OCI-LY3 (cell line): ENCODE measurements around the gene MSI2.

Source experiments
- H2AFZ ChIP-seq: fragments of 200-600, 300-600 bp; shearing (Covaris generic); 2 replicates; pipeline ENCODE4 v1.6.0; 2014; ENCODE audit warnings: antibody characterized with exemption, low read depth, low read length
- H3K27ac ChIP-seq: fragments of 200-600, 300-600 bp; sonication (generic); 2 replicates; pipeline ENCODE4 v1.5.1; 2014; ENCODE audit warnings: mild to moderate bottlenecking, low read length, moderate library complexity, mixed read lengths
- H3K27me3 ChIP-seq: fragments of 200-600, 300-600 bp; sonication (generic); 2 replicates; pipeline ENCODE4 v1.6.1; 2014; ENCODE audit warnings: low read depth, low read length, mixed read lengths
- H3K36me3 ChIP-seq: fragments of 200-600, 300-600 bp; sonication (generic); replicated peaks from 2 replicates; pipeline ENCODE3; 2014; ENCODE audit warnings: low read depth, low read length, mixed read lengths
- H3K4me1 ChIP-seq: fragments of 300-600, 200-600 bp; sonication (generic); 2 replicates; pipeline ENCODE4 v1.6.1; 2014; ENCODE audit warnings: low read length, mixed read lengths
- H3K4me2 ChIP-seq: fragments of 200-600, 300-600 bp; sonication (generic); 2 replicates; pipeline ENCODE4 v1.6.1; 2014; ENCODE audit warnings: low read length, mixed read lengths
- H3K4me3 ChIP-seq: fragments of 300-600, 200-600 bp; sonication (generic); 2 replicates; pipeline ENCODE4 v1.5.1; 2014; ENCODE audit warnings: antibody characterized with exemption, mild to moderate bottlenecking, low read length, moderate library complexity
- H3K79me2 ChIP-seq: fragments of 300-600, 200-600 bp; shearing (Covaris generic); 2 replicates; pipeline ENCODE4 v1.6.1; 2014; ENCODE audit warnings: mild to moderate bottlenecking, low read length, mixed read lengths
- H3K9ac ChIP-seq: fragments of 300-600, 200-600 bp; shearing (Covaris generic); 2 replicates; pipeline ENCODE4 v1.6.0; 2014; ENCODE audit warnings: mild to moderate bottlenecking, low read length, moderate library complexity
- H3K9me3 ChIP-seq: fragments of 200-600, 300-600 bp; shearing (Covaris generic); 2 replicates; pipeline ENCODE4 v1.6.1; 2014; ENCODE audit warnings: low read length, mixed read lengths; ENCODE audit not compliant: insufficient read depth
- H4K20me1 ChIP-seq: fragments of 200-600, 300-600 bp; sonication (generic); 2 replicates; pipeline ENCODE4 v1.6.1; 2016; ENCODE audit warnings: low read length, mixed read lengths; ENCODE audit not compliant: insufficient read depth
- EZH2phosphoT487 ChIP-seq: fragments of 200-600 bp; shearing (Covaris generic); IDR thresholded peaks from 2 replicates; pipeline ENCODE4 v1.6.1; 2018; ENCODE audit warnings: antibody characterized with exemption, mixed run types, low read depth
- TF ChIP-seq, protein P1 (sequence below): fragments of 200-600, 300-600 bp; sonication (generic); IDR thresholded peaks from 2 replicates; pipeline ENCODE4 v1.5.1; 2014; ENCODE audit warnings: antibody characterized with exemption, low read length, low read depth

Gene MSI2

DNA sequence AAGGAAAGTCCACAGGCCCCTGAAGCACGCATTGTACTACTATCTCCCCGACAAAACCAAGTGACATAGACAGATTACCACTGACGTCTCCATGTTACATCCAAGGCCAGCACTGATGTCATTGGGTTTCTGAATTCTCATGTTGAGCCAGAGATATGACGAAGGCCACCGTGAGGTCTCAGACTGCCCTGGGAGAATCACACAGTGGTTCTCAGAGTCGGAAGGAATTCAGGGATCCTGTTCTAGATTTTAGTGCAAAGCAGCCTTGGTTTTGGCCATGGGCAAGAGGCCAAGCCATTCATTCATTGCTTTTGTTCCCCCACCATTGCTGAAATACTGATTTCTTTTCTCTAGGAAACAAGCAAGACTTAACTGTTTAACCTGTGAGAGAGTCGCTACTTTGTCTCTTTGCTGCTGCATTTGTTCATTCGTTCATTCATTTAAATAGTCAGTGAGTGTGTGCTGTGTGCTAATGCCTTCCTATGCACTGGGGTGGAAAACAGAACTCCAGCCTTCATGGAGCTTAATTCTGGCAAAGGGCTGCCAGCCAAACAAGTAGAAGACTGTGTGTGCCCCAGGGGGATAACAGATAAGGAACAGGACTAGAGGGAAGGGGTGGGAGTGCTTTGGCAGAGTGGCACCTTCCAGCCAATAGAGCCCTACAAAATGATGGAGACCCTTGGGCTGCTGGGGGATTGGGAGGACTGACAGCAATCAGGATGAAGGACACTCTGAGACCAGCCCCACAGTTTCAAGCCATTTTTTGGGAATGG, 222.3 kb downstream of the MSI2 start:
- no peak for TF ChIP-seq EZH2phosphoT487
- TF ChIP-seq, protein P1, sequence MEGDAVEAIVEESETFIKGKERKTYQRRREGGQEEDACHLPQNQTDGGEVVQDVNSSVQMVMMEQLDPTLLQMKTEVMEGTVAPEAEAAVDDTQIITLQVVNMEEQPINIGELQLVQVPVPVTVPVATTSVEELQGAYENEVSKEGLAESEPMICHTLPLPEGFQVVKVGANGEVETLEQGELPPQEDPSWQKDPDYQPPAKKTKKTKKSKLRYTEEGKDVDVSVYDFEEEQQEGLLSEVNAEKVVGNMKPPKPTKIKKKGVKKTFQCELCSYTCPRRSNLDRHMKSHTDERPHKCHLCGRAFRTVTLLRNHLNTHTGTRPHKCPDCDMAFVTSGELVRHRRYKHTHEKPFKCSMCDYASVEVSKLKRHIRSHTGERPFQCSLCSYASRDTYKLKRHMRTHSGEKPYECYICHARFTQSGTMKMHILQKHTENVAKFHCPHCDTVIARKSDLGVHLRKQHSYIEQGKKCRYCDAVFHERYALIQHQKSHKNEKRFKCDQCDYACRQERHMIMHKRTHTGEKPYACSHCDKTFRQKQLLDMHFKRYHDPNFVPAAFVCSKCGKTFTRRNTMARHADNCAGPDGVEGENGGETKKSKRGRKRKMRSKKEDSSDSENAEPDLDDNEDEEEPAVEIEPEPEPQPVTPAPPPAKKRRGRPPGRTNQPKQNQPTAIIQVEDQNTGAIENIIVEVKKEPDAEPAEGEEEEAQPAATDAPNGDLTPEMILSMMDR: no peak
- Histone ChIP-seq H3K79me2 (peaks cover 7% of the 10 kb centered on the region; the same call in 1 of the 2 replicates), H3K4me1 (peaks cover 28% of the 10 kb centered on the region), H3K4me3 (no peak overlapping the region), H3K4me2 (no peak overlapping the region), H3K9me3 (no peaks in the 10 kb centered on the region), H3K27me3 (no peaks in the 10 kb centered on the region), H4K20me1 (no peaks in the 10 kb centered on the region), H3K9ac (no peak overlapping the region), H2AFZ (no peak overlapping the region), H3K36me3 (peaks cover 3% of the 10 kb centered on the region), H3K27ac (no peak overlapping the region)

DNA sequence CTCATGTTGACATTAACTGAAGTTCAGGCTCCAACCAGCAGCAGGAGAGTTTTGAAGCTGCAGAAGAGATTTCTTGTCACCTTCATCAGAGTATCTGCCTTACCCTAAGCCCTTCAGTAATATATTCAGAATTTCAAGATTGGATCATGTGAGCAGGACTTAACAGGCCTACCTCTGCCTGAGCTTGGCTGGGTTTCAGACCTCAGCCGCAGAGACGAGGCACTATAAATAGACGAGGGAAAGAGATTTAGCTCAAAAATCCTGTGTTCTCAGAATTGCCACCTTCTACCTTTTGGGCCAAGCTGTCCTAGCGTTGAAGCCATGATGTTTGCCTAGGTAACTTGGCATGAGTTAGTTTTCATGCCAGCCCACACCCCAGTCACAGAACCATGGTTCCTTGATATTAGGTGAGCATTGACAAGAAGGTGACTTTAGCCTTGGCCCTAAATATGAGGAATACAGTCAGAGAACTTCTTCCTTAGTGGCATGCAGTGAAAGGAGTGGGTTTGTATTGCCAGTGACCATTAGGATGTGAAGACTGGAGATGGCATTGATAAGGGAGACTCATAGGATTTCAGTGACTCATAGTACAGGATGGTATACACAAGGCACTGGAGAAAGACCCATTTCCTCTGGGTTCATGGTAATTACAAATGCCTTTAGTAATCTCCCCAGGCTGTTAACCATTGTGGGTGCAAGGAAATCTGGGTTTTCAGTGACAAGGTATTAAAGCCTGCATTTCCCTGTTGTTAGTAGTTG, 224.3 kb downstream of the MSI2 start:
- Histone ChIP-seq H3K9me3 (no peaks in the 10 kb centered on the region), H3K4me3 (no peak overlapping the region), H3K27me3 (no peaks in the 10 kb centered on the region), H4K20me1 (no peaks in the 10 kb centered on the region), H3K9ac (no peak overlapping the region), H3K4me1 (peaks cover 34% of the 10 kb centered on the region), H2AFZ (no peak overlapping the region), H3K27ac (no peak overlapping the region), H3K36me3 (peaks cover 3% of the 10 kb centered on the region), H3K4me2 (no peak overlapping the region), H3K79me2 (peaks cover 4% of the 10 kb centered on the region; the same call in 1 of the 2 replicates)
- TF ChIP-seq, protein P1: no peak
- TF ChIP-seq EZH2phosphoT487: no peak

DNA sequence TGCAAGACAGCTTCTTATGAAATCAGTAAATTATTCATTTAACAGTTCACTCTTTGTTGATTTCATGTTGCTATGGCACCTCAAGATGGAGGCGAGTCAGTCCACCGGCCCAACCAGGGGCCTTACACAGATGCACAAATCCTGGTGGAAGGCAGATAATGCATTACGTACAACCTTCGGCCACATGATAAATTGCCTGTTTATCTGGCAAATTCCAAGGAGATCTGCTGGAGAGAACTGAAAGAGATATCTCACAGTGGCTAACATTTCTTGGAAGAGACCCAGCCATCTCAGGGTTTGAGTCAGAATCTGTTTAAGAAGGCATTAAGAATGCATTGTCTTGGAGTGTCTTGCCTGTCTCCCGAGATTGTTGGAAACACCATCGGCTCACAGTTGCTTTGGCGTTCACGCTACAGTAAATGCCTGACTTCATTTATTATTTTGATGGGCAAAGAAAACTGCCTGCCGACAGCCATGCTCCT, 225.6 kb downstream of the MSI2 start:
- Histone ChIP-seq H3K36me3 (peaks cover 3% of the 10 kb centered on the region), H2AFZ (no peak overlapping the region), H3K79me2 (no peaks in the 10 kb centered on the region), H3K4me1 (peaks cover 35% of the 10 kb centered on the region), H3K4me3 (no peak overlapping the region), H3K27me3 (no peaks in the 10 kb centered on the region), H3K27ac (no peak overlapping the region), H4K20me1 (no peaks in the 10 kb centered on the region), H3K9ac (no peak overlapping the region), H3K9me3 (no peaks in the 10 kb centered on the region), H3K4me2 (no peak overlapping the region)
- TF ChIP-seq, protein P1: no peak

DNA sequence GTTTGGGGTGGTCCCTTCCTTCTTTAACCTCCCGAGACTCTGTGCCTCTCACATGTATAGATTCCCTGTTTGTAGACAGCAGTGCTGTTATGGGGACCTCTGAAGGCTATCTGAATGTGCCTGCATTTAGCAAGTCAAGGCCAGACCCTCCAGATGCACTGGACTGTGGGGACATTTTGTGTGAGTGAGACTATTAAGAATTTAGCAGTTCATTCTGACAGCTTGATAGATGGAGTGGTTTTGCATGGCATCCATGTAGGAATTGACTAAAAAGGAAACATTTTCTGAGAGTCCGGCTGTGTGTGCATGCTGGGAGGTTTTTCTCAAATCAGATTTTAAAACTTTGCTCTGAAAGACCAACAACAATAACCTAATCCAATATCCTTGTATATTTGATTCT, 226.3 kb downstream of the MSI2 start:
- Histone ChIP-seq H4K20me1 (no peaks in the 10 kb centered on the region), H3K27ac (no peak overlapping the region), H3K9ac (no peak overlapping the region), H2AFZ (no peak overlapping the region), H3K4me1 (peaks cover 29% of the 10 kb centered on the region), H3K27me3 (no peaks in the 10 kb centered on the region), H3K9me3 (no peaks in the 10 kb centered on the region), H3K4me3 (no peak overlapping the region), H3K4me2 (no peak overlapping the region), H3K79me2 (no peaks in the 10 kb centered on the region), H3K36me3 (peaks cover 3% of the 10 kb centered on the region)
- no peak for TF ChIP-seq EZH2phosphoT487
- TF ChIP-seq, protein P1: no peak
